ENCODE data around the gene DNAJC11. TPM values are rescaled to one million over a fixed set of nuclear protein-coding genes. Genes with fewer than 3 reads are reported as not detected.
A peak's percentile ranks its signal among the peaks of the same experiment; 100 is the strongest.

The DNAJC11 gene
- polyA plus RNA-seq, 3 donors: 14.1 to 25.4 (median 21.1) TPM

DNA sequence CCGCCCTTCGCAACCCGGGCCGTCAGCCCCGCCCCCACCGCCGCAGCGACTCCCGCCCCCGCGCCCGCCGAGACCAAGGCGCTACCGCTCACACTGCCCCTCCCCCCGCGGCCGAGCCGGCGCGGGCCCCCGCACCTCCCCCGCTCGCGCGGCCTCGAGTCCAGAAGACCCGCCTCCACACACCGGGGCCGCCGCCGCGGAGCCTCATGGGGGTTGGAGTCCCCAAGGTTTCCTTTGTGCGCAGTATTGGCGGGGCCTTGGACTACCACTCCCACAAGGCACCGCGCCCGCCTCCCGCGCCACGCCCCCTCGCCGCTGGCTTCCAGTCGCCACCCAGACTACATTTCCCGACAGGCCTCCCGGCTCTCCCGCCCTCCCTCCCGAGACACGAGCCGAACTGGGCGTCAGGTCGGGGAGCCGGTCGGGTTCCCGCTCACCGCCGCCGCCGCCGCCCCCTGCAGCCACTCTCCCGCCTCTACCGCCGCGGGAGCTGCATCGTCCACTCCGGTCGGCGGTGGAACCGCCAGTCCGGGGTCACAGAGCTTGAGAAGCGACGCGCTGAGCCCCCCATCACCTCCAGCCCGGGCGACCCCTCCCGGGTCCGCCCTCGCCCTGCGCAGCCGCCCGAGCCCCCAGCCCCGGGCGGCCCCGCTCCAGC lies 88.1 kb downstream of the DNAJC11 start, which contains the start of gene PHF13:
TSS of gene PHF13 (plus strand) at position 371 of the 658 bp plus-strand sequence. CDS start 336 bp downstream, outside the sequence.
- WGBS, 3 donors: 1% methylated on average over 54 to 81 of the region's 84 CpGs

DNA sequence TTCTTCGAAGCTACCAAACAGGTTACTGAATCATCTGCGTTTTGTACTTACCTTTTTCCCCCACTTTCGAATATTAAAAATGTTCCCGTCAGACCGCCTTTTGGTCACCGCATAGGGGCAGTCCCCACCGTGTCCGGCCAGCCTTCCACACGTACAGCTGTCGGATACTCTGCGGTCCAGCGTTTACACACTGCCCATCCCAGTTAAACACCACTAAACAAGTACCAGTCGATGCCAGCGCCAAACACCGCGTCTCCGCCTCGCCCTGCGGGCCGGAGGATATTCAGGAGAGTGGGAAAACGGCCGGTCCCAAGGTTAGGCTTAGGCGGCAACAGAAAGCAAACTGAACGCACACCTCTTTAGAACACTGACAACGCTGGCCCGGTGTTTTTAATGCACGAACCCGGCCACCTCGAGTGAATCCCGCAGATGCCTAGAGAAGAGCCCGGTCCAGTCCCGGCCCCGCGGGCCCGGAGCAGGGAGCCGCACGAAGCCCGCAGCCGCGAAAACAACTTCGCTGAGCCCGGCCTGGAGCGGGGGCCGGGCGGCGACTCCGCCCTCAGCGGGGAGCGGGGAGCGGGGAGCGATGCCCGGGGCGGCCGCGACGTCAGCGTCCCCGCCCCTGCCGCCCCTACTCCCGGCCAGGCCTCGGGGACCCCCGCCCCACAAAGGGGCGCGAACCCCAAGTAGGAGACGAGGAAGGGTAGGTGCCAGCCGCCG lies 88.8 kb downstream of the DNAJC11 start:
- 0% methylated on average over 56 to 65 of the region's 67 CpGs for WGBS, 3 donors
- no peak overlapping the region for H3K27ac ChIP-seq (ENCODE audit: low read depth, low read length)

More for the DNA sequence above, 88.1 kb downstream of the DNAJC11 start, which contains the start of gene PHF13:
- peak within 1 kb of the TSS; percentile 90 for H3K27ac ChIP-seq (ENCODE audit: low read depth, low read length)

- WGBS, 3 donors: 24 to 35% (median 30%) methylated on average over 19 of the region's 19 CpGs
- H3K27ac ChIP-seq (ENCODE audit: low read depth, low read length): peak overlapping the region; percentile 95
Measured at GRCh38 chr1:6603915-6604558, 97.6 kb downstream of the DNAJC11 start.

DNA sequence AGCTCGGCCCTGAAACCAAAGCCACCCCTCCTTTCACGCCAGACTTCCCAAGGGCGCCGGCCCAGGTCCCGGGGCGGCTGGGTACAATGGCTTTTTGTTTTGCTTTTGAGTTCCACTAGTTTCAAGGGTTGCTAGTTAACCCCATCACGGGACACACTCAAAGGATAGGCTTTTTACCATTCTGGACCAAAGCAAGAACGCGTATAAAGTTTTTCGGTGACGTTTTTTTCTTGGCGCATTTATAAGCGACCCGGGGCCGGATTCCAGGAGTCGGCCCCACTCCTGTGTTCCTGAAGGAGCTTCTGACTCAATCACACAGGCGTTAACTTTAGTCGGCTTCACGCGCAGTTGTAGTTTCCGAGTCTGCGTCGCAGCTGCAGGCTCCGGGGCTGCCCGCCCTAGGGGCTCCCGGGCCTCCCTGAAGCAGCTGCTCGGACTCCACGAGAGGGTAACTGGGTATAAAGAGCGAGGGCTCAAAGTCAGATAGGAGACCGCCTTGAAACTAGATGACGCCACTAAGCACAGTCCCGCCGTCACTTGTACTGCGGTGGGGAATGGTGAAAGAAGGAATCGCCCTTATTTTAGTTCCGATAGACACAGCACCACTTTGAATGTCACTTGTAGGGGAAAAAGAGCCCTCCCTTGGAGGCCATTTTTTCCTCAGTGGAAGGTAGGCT lies 98.2 kb downstream of the DNAJC11 start:
- peak overlapping the region; percentile 95 for H3K27ac ChIP-seq (ENCODE audit: low read depth, low read length)
- 1% methylated on average over 35 to 36 of the region's 36 CpGs for WGBS, 3 donors

DNA sequence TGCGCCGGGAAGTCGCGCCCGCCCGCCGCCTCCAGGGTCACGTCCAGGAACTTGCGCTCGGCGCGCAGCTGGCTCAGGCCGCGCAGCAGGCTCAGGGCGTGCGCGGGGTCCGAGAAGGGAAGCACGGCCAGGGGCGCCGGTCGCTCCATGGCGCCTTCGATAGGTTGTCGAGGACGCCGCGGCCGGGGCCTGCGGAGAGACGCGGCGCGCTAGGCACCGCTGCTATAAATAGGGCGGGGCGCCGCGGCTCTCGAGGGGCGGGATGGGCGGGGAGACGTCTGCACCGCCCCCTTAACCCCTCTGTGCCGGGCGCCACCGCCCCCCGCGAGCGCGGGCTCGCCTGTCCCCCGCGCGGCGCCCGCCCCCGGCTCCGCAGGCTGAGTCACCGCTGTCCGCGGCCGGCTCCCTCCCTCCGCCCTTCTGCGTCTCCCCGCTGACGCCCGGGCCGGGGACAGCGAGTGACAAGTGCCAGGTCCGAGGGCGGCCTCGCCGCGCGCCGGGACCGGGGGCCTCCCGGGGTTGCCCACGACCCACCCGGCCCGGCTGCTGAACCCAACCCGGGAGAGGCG lies 98.9 kb downstream of the DNAJC11 start, which contains the start of gene KLHL21:
TSS of gene KLHL21 (minus strand) at position 201 of the 569 bp plus-strand sequence. CDS start at position 149, 52 bp downstream.
- peak within 1 kb of the TSS; percentile 95 for H3K27ac ChIP-seq (ENCODE audit: low read depth, low read length)
- 0 to 1% (median 0%) methylated on average over 43 to 83 of the region's 84 CpGs for WGBS, 3 donors

GRCh38 chr1:6601923-6602668 lies 99.5 kb downstream of the DNAJC11 start:
- H3K27ac ChIP-seq (ENCODE audit: low read depth, low read length): peak overlapping the region; percentile 84
- 0 to 1% (median 0%) methylated on average over 94 to 103 of the region's 103 CpGs for WGBS, 3 donors

DNA sequence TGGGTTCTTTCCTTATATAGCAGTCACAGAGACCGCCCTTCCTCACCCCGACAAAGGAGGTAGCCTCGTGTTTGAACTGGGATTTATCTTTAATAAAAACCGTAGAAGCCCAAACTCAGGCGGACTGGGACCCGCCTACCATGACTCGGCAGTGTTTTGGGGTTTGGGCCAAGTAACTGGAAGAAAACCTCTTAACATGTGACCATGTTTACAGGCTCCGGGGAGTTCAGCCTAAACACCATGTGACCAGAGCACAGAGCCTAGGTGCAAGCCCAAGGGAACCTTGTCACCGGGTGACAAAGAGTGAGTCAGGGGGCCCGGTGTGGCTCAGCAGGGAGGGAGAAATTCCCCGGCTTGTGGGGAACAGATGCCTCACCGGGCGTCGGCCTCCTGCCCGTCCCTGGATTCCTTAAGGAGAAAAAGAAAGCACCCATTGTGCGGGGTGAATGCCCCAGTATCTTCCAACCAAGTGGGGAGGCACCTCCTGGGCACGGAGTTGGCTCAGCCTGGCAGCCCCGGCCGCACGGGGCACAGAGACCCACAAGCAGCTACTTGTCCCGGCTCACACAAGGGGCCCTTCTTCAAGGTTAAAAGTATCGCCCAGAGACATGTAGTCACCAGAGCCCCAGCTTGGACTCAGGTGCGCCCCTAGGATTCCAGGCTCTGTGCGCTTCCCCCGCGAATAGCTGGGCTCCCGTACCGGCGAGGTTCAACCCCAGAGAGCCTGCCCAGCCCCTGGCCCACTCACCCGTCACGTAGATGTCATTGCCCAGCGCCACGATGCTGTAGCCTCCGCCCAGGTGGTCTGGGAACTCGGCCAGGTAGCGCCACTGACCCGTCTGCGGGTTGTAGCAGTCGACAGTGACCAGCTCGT lies 100.3 kb downstream of the DNAJC11 start:
- 0 to 1% (median 1%) methylated on average over 38 to 40 of the region's 40 CpGs for WGBS, 3 donors
- H3K27ac ChIP-seq (ENCODE audit: low read depth, low read length): peak overlapping the region; percentile 81

DNA sequence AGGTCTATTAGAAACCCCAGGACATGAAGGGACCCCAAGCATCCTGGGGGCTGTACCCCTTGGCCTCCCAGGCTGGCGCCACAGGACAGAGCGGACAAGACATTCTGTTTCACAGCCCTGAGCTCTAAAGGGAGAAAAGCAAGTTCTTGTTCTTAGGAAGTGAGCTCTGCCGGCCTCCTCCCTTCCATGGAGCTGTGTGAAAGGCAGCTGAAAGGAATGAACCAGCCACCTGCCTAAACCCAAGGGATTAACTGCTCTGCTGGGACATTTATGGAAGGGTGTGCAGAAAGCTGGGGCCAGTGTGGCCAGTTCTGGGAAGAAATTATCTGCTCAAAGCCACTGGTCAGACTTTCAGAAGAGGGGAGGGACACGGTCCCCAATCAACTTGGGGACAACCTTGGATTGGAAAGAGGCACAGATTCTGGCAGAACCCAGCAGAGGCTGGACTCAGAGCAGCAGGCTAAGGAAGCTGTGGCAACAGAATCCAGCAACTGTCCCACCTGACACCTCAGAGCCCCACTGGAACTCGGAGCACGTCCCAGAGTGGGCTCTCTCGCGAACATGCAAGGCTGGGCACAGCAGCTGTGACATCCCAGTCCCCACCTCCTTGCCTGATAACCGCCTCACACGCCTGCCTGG lies 101.1 kb downstream of the DNAJC11 start:
- H3K27ac ChIP-seq (ENCODE audit: low read depth, low read length): peak overlapping the region; percentile 5
- 12 to 15% (median 12%) methylated on average over 10 of the region's 10 CpGs for WGBS, 3 donors

GRCh38 chr1:6599991-6600390 lies 101.6 kb downstream of the DNAJC11 start:
- WGBS, 3 donors: 40 to 56% (median 50%) methylated on average over 8 of the region's 8 CpGs

DNA sequence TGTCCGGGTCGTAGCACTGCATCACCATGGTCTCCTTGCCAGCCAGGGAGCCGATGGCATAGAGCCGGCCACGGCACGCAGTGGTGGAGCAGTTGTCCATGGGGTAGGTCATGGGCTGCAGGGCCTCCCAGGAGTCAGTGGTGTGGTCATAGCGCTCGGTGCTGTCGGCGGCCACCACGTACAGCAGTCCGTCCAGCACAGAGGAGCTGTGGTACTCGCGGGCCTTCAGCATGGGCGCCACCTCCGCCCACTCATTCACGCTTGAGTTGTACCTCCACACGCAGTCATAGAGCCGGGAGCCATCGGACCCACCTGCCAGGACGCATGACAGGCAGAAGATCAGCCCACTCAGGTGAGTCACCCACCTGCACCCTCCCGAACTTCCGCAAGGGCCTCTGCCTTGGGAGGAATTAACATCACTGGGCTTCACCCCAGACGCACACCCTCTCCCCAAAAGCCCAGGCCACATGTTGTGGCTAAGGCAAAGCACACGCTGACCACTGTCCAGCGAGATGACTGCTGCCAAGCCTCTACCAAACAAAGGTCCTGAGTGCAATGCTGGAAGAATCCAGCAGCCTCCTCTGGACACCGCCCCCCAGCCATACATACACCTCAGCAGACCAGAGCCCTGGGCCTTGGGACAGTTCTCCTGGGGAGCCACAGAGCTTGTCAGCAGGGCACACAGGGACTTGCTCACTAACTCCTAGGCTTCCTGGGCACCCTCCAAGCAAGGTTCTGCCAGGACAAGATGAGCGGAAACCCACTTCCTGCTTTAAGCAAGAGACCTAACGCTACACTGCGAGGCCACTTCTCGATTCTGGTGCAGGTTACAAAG lies 102.3 kb downstream of the DNAJC11 start:
- H3K27ac ChIP-seq (ENCODE audit: low read depth, low read length): no peak overlapping the region
- 62 to 72% (median 70%) methylated on average over 31 of the region's 31 CpGs for WGBS, 3 donors

More at GRCh38 chr1:6599991-6600390, 101.6 kb downstream of the DNAJC11 start:
- peak overlapping the region; percentile 5 for H3K27ac ChIP-seq (ENCODE audit: low read depth, low read length)

GRCh38 chr1:6597777-6598131 lies 103.9 kb downstream of the DNAJC11 start:
- no peak overlapping the region for H3K27ac ChIP-seq (ENCODE audit: low read depth, low read length)
- 78 to 95% (median 91%) methylated on average over 6 of the region's 6 CpGs for WGBS, 3 donors

GRCh38 chr1:6596886-6597776 lies 104.5 kb downstream of the DNAJC11 start:
- 73 to 85% (median 79%) methylated on average over 15 of the region's 15 CpGs for WGBS, 3 donors

DNA sequence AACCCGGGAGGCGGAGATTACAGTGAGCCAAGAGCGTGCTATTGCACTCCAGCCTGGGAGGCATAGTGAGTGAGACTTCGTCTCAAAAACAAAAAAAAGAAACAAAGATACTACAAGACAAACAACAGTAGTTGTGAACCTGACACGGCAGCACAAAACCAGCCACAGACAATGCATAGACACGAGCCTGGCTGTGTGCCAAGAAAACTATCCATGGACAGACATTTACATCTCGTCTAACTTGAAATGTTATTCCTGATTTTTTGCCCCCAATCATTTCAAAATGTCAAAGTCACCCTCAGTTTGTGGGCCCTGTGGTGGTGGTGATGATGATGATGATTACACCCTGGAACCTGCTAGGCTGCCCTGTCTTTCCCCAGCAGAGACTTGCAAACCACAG lies 105.3 kb downstream of the DNAJC11 start:
- 56 to 74% (median 65%) methylated on average over 7 of the region's 7 CpGs for WGBS, 3 donors
- H3K27ac ChIP-seq (ENCODE audit: low read depth, low read length): no peak overlapping the region

More at GRCh38 chr1:6596886-6597776, 104.5 kb downstream of the DNAJC11 start:
- H3K27ac ChIP-seq (ENCODE audit: low read depth, low read length): no peak overlapping the region

- WGBS, 3 donors: 81 to 91% (median 90%) methylated on average over 11 of the region's 11 CpGs
- no peak overlapping the region for H3K27ac ChIP-seq (ENCODE audit: low read depth, low read length)
Measured at GRCh38 chr1:6594977-6595740, 106.5 kb downstream of the DNAJC11 start.
